ENCODE measurements around the gene PARD3.

The PARD3 gene

DNA sequence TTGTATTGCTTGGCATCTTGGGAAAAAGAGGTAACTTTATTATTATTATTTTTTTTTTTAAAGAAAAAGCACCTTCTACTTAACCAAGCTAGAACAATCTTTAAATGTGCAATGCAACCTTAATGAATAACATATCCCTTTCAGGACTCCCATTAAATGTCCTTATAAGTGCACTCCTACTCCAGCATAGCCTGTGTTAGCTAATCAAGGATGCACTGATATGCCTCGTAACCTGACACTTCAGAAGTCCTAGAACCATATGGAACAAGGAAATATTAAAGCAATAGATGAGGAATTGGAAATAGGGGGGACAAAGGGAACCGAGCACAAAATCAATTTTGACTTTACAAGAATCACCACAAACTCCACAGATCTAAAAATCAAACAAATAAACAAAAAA, 522.4 kb downstream of the PARD3 start:
- no peak for TF ChIP-seq CTCF (IDR thresholded peaks at IDR 0.05; ENCODE audit: low read depth, low read length, missing control alignments)
- no peak for DNase-seq (ENCODE audit: low read depth)
- H3K4me3 ChIP-seq (ENCODE audit: low read depth, low read length): no peak overlapping the region

DNA sequence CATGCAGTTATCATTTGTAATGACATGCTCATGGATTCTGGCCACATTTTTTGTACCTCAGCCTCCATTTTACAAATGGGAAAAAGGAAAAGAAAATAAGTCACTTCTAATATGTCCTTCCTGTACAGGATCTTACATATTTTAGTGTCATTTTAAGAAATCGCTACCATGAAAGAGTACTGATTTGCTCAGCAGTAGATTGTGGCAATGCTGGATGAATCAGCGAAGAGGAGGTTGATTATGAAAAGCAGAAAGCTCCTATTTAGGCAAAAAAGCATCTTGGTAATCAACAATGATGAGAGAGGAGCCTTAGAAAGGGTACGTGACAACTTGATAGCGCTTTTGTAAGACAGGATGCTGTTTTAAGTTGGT, 522.9 kb downstream of the PARD3 start:
- no peak for TF ChIP-seq CTCF (IDR thresholded peaks at IDR 0.05; ENCODE audit: low read depth, low read length, missing control alignments)
- no peak overlapping the region for H3K4me3 ChIP-seq (ENCODE audit: low read depth, low read length)
- no peak for DNase-seq (ENCODE audit: low read depth)

DNA sequence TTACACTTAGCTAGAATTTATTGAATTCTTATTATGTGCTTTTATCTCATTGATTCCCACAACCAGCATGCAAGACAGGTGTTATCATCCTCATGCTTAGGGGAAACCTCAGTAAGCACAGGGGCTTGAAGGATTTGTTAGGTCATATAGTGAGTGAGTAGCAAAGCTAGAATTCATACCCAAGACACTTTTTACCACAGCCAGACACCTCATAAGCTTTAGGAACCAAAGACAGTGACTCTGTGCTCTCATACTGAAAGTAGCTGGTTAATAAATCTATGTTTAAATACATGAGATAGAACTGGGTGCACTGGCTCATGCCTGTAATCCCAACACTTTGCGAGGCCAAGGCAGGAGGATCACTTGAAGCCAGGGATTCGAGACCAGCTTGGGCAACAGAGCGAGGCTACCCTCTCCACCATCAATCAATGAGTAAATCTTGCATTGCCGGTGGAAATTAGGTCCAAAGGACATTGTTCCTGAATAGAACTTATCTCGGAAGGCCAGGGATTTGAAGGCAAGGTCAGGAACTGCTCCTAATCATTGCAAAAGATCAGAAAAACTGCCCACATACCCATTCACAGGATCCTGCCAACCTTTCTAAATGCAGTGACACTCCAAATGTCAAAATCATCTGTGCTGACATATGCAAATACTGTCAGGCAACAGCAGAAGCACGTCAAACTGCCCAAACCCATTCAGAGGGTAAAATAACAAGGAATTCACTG, 523.5 kb downstream of the PARD3 start:
- TF ChIP-seq CTCF (IDR thresholded peaks at IDR 0.05; ENCODE audit: low read depth, low read length, missing control alignments): no peak
- no peak overlapping the region for H3K4me3 ChIP-seq (ENCODE audit: low read depth, low read length)
- no peak for DNase-seq (ENCODE audit: low read depth)

DNA sequence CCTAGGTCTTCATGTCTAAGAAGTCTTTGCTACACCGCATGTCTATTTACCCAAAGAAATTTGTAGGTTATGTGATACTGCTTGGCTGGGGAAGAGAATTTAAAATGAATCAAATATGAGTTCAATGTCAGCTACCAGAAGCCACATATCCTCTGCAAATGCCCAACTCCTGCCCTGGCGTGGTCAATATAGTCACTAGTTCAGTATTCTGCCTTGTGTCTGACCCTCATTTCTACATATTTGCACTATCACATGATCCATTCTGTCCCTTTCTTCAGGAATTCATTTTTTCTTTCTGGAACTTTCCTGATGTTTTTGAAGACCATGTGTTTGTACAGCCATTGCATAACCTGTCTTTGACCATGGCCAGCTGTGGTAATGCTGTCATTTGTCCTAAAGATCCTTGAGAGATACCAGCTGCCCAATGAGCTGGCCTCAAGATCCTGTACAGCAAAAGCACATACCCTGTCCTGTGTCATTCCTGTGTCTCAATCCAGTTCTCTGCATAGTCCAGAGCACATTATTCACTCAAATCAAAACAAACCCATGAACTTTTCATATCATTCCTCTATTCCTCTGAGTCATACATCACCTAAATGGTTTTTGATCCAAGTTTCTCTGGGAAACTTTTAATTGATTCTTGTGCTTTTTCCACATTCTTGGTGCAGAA, 524.5 kb downstream of the PARD3 start:
- no peak for DNase-seq (ENCODE audit: low read depth)

DNA sequence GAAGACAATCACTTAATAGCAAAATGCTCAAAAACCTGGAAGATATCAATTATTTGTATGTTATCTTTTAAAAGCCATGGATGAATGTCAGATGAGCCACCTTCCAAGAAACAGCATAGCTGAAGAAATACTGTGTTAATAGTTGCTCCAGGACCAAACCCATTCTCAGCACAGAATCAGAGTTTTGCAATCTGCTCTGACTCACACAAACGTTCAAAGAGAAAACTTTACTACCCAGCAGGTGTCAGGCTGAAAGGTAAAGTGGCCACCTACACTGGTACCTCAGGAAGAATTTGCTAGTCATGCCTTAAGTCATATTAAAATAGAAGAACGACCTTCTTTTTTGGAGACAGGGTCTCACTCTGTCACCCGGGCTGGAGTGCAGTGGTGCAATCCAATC, 526.5 kb downstream of the PARD3 start:
- no peak for DNase-seq (ENCODE audit: low read depth)
- H3K4me3 ChIP-seq (ENCODE audit: low read depth, low read length): no peak overlapping the region
- TF ChIP-seq CTCF (IDR thresholded peaks at IDR 0.05; ENCODE audit: low read depth, low read length, missing control alignments): no peak

More for the DNA sequence above, 524.5 kb downstream of the PARD3 start:
- H3K4me3 ChIP-seq (ENCODE audit: low read depth, low read length): no peak overlapping the region
- no peak for TF ChIP-seq CTCF (IDR thresholded peaks at IDR 0.05; ENCODE audit: low read depth, low read length, missing control alignments)

GRCh38 chr10:34286136-34286739, 528.9 kb downstream of the PARD3 start:
- no peak overlapping the region for H3K4me3 ChIP-seq (ENCODE audit: low read depth, low read length)
- DNase-seq (ENCODE audit: low read depth): no peak
- TF ChIP-seq CTCF (IDR thresholded peaks at IDR 0.05; ENCODE audit: low read depth, low read length, missing control alignments): no peak

Data from GM12864 (cell line).